Body of pancreas (tissue), 4 donors: Measurements from ENCODE around the gene FOSB. TPM values are rescaled to one million over a fixed set of nuclear protein-coding genes. Genes with fewer than 3 reads are reported as not detected.

Experiments used
- ATAC-seq: fragments of 150-250 bp; one replicate; pipeline ENCODE4 v1.9.1; 2016
- DNase-seq, 4 donors: peaks; one replicate each; pipeline ENCODE4 v3.0.0-alpha.2; 2019
- H3K27ac ChIP-seq, 4 donors: fragments of 200-600 bp; sonication (generic); 1 replicate in 3 of 4; 2 replicates in 1 of 4; pipeline versions ENCODE4 v1.5.1 to v1.6.1; 2016 to 2019; ENCODE audit warnings: mild to moderate bottlenecking in 1 of 4, mixed read lengths in 1 of 4, moderate library complexity in 1 of 4
- H3K27me3 ChIP-seq, 2 donors: fragments of 200-600 bp; sonication (generic); one replicate each; pipeline ENCODE4 v1.6.0; 2016; ENCODE audit warnings: mild to moderate bottlenecking in 1 of 2
- H3K36me3 ChIP-seq, 2 donors: fragments of 200-600 bp; sonication (generic); replicated peaks in 1 of 2; 2 replicates each; pipeline ENCODE4 v1.5.1; 2016; ENCODE audit warnings: low read depth in 2 of 2; ENCODE audit not compliant: insufficient read depth in 1 of 2
- H3K4me1 ChIP-seq: fragments of 200-600 bp; sonication (generic); one replicate; pipeline ENCODE4 v1.6.0; 2016
- H3K4me3 ChIP-seq, 2 donors: fragments of 200-600 bp; sonication (generic); 1 replicate in 1 of 2; 2 replicates in 1 of 2; pipeline ENCODE4 v1.5.1; 2016 to 2019
- H3K9me3 ChIP-seq, 3 donors: fragments of 200-600 bp; sonication (generic); 1 replicate in 2 of 3; 2 replicates in 1 of 3; pipeline ENCODE4 v1.5.1; 2016
- CTCF ChIP-seq, 7 experiments: fragments of 450-650 bp in 4 of 7; fragments of 200-600 bp in 3 of 7; sonication (generic) in 3 of 7; IDR thresholded peaks; one replicate each; pipeline ENCODE4 v1.5.1; 2016 to 2019; ENCODE audit warnings: antibody characterized with exemption in 7 of 7
- POLR2A ChIP-seq, 3 donors: fragments of 450-650 bp; IDR thresholded peaks; one replicate each; pipeline ENCODE4 v1.6.1; 2016; ENCODE audit warnings: antibody characterized with exemption in 3 of 3, mild to moderate bottlenecking in 2 of 3
- WGBS, 2 donors: methylation state at CpG; one replicate each; pipeline ENCODE4 v1.1.5; 2017; 5-methylcytosine and 5-hydroxymethylcytosine counted together
- intact Hi-C: fragments of 100-400 bp; cut with DNase I; formaldehyde crosslinking; loops from one replicate; pipeline ENCODE4 v1.15.1; 2023
- total RNA-seq, 2 donors: library from RNA; depleted of rRNA; stranded (reverse); fragments of >200 nt; gene quantifications; one replicate each; pipeline ENCODE4 v1.1.0, GENCODE V29; 2016

FOSB gene
- total RNA-seq, 2 donors from 2014 or later, result 4.2 to 84.7 TPM

GRCh38 chr19:45457776-45458175, 10.0 kb upstream of the FOSB start:
- Histone ChIP-seq H3K27ac (no peak overlapping the region), H3K27me3 (no peaks in the 10 kb centered on the region), H3K36me3 (no peaks in the 10 kb centered on the region), H3K4me3 (no peak overlapping the region), H3K4me1 (peaks cover 25% of the 10 kb centered on the region), H3K9me3 (no peaks in the 10 kb centered on the region)
- no peak for TF ChIP-seq CTCF (IDR thresholded peaks at IDR 0.05)
- TF ChIP-seq POLR2A (IDR thresholded peaks at IDR 0.05), result no peak
- ATAC-seq, result no peak
- no peak for DNase-seq
- intact Hi-C loops, result no loop called here

- H3K4me1 ChIP-seq, result peaks cover 7% of the 10 kb centered on the region
- TF ChIP-seq CTCF (IDR thresholded peaks at IDR 0.05) (no peak), POLR2A (IDR thresholded peaks at IDR 0.05) (no peak)
- DNase-seq (no peak), ATAC-seq (no peak)
- H3K36me3 ChIP-seq, result no peaks in the 10 kb centered on the region
- intact Hi-C loops, result no loop called here
- 45 to 63% methylated on average over 6 to 8 of the region's 8 CpGs for WGBS, 2 donors
- no peak overlapping the region for H3K27ac ChIP-seq
- H3K4me3 ChIP-seq, result no peak overlapping the region
- no peaks in the 10 kb centered on the region for H3K27me3 ChIP-seq
- no peaks in the 10 kb centered on the region for H3K9me3 ChIP-seq
Observed at GRCh38 chr19:45460807-45461347, 6.9 kb upstream of the FOSB start.

GRCh38 chr19:45462174-45462573, 5.6 kb upstream of the FOSB start:
- no peak for DNase-seq
- Histone ChIP-seq H3K9me3 (no peaks in the 10 kb centered on the region), H3K4me1 (peaks cover 3% of the 10 kb centered on the region), H3K36me3 (no peaks in the 10 kb centered on the region), H3K27ac (no peak overlapping the region), H3K27me3 (no peaks in the 10 kb centered on the region), H3K4me3 (no peak overlapping the region)
- TF ChIP-seq CTCF (IDR thresholded peaks at IDR 0.05) (no peak), POLR2A (IDR thresholded peaks at IDR 0.05) (no peak)
- whole genome bisulfite sequencing, 2 donors, result 44 to 45% methylated on average over 4 of the region's 4 CpGs
- intact Hi-C loops, result no loop called here
- ATAC-seq, result no peak

GRCh38 chr19:45463241-45463640, 4.6 kb upstream of the FOSB start:
- Histone ChIP-seq H3K27me3 (no peaks in the 10 kb centered on the region), H3K27ac (no peak overlapping the region)
- TF ChIP-seq POLR2A (IDR thresholded peaks at IDR 0.05), result no peak
- no peak for TF ChIP-seq CTCF (IDR thresholded peaks at IDR 0.05)

GRCh38 chr19:45464274-45464673, 3.5 kb upstream of the FOSB start:
- no peak for TF ChIP-seq POLR2A (IDR thresholded peaks at IDR 0.05)
- TF ChIP-seq CTCF (IDR thresholded peaks at IDR 0.05), result no peak
- intact Hi-C loops, result no loop called here
- H3K4me1 ChIP-seq, result peaks cover 18% of the 10 kb centered on the region
- H3K27me3 ChIP-seq, result no peaks in the 10 kb centered on the region
- no peaks in the 10 kb centered on the region for H3K9me3 ChIP-seq
- DNase-seq, result no peak
- no peak overlapping the region for H3K27ac ChIP-seq
- WGBS, 2 donors, result 81 to 85% methylated on average over 2 of the region's 2 CpGs
- H3K36me3 ChIP-seq, result no peaks in the 10 kb centered on the region
- no peak for ATAC-seq
- H3K4me3 ChIP-seq, result no peak overlapping the region

More at GRCh38 chr19:45463241-45463640, 4.6 kb upstream of the FOSB start:
- no peak overlapping the region for H3K4me3 ChIP-seq
- H3K9me3 ChIP-seq, result no peaks in the 10 kb centered on the region
- H3K4me1 ChIP-seq, result peaks cover 12% of the 10 kb centered on the region
- 76 to 78% methylated on average over 4 of the region's 4 CpGs for WGBS, 2 donors
- no peak for ATAC-seq
- H3K36me3 ChIP-seq, result no peaks in the 10 kb centered on the region
- intact Hi-C loops, result no loop called here
- DNase-seq, result no peak
